HCT116 (cell line): ENCODE results near the gene TUBD1. TPM values are rescaled to one million over a fixed set of nuclear protein-coding genes. Genes with fewer than 3 reads are reported as not detected.

Experiments used
- ATAC-seq: fragments of 200-7000 bp; cut with Tn5 transposase; 2 replicates; pipeline ENCODE4 v1.9.1; 2020; ENCODE audit warnings: mild to moderate bottlenecking, moderate library complexity
- BruUV-seq: library from RNA; stranded (reverse); fragments of 400-500 nt; replicated peaks from 2 replicates; lab custom pipeline; 2021; lab: Mats Ljungman, UMichigan
- CTCF ChIA-PET: fragments of 300-600 bp; sonication (Branson Sonifier 250); formaldehyde crosslinking; loops from one replicate; lab custom pipeline; 2021; ENCODE audit warnings: antibody characterized with exemption; lab: Charles Lee
- POLR2A ChIA-PET: fragments of 300-600, 350-600 bp; sonication (Branson Sonifier 250); formaldehyde crosslinking; loops from one replicate; lab custom pipeline; 2021; ENCODE audit warnings: antibody characterized with exemption; lab: Charles Lee
- RAD21 ChIA-PET, 2 experiments: fragments of 300-600 bp; sonication (Branson Sonifier 250); formaldehyde crosslinking; loops; one replicate each; lab custom pipeline; 2023; ENCODE audit warnings: low total read pairs in 2 of 2; ENCODE audit not compliant: uncharacterized antibody in 2 of 2, unreplicated experiment in 2 of 2, low non-redundant PET in 1 of 2; lab: Charles Lee
- DNase-seq: peaks from one replicate; pipeline ENCODE4 v3.0.0-alpha.2; 2010; ENCODE audit warnings: low read depth, low spot score
- H2AFZ ChIP-seq: fragments of 200-600 bp; shearing (Covaris generic), sonication (generic); 2 replicates; pipeline ENCODE4 v1.6.1; 2017; ENCODE audit warnings: low read depth, mixed run types, mixed read lengths, antibody characterized with exemption, low read length; ENCODE audit not compliant: poor library complexity, severe bottlenecking
- H3K27ac ChIP-seq: 2 replicates; pipeline ENCODE4 v1.5.1; 2012; ENCODE audit warnings: low read depth, low read length
- H3K27me3 ChIP-seq: fragments of 200-600 bp; sonication (generic); 2 replicates; pipeline ENCODE4 v1.6.1; 2016; ENCODE audit warnings: mixed run types, low read length, mixed read lengths; ENCODE audit not compliant: insufficient read depth
- H3K36me3 ChIP-seq, 2 experiments: fragments of 200-500 bp in 1 of 2; fragments of 200-600 bp in 1 of 2; sonication (Bioruptor generic) in 1 of 2; sonication (generic) in 1 of 2; 2 replicates each; pipeline versions ENCODE4 v1.5.1 to v1.6.1; 2014 to 2016; ENCODE audit warnings: low read length in 2 of 2, inconsistent platforms in 1 of 2, mixed read lengths in 1 of 2, mixed run types in 1 of 2; ENCODE audit not compliant: insufficient read depth in 2 of 2, control insufficient read depth in 1 of 2
- H3K4me1 ChIP-seq, 2 experiments: fragments of 200-600 bp in 1 of 2; sonication (generic) in 1 of 2; 2 replicates each; pipeline versions ENCODE4 v1.5.1 to v1.6.1; 2012 to 2017; ENCODE audit warnings: low read length in 2 of 2, inconsistent platforms in 1 of 2, mild to moderate bottlenecking in 1 of 2, mixed read lengths in 1 of 2, mixed run types in 1 of 2, moderate library complexity in 1 of 2; ENCODE audit not compliant: insufficient read depth in 2 of 2, control insufficient read depth in 1 of 2
- H3K4me2 ChIP-seq: fragments of 200-600 bp; sonication (generic); 2 replicates; pipeline ENCODE4 v1.6.1; 2017; ENCODE audit warnings: mixed run types, low read length, mixed read lengths
- H3K4me3 ChIP-seq, 2 experiments: fragments of 200-600 bp in 1 of 2; sonication (generic) in 1 of 2; replicated peaks in 1 of 2; 2 replicates each; pipeline ENCODE4 v1.5.1; 2011 to 2016; ENCODE audit warnings: low read length in 2 of 2, control low read depth in 1 of 2, low read depth in 1 of 2, mild to moderate bottlenecking in 1 of 2, mixed read lengths in 1 of 2, mixed run types in 1 of 2
- H3K79me2 ChIP-seq: fragments of 200-600 bp; sonication (generic); 2 replicates; pipeline ENCODE4 v1.6.1; 2017; ENCODE audit warnings: mild to moderate bottlenecking, mixed run types, low read length, moderate library complexity, mixed read lengths; ENCODE audit not compliant: insufficient read depth
- H3K9ac ChIP-seq: fragments of 200-600 bp; sonication (generic); 2 replicates; pipeline ENCODE4 v1.6.1; 2016; ENCODE audit warnings: low read length, mixed read lengths
- H3K9me2 ChIP-seq: fragments of 200-600 bp; sonication (generic), shearing (Covaris generic); 2 replicates; pipeline ENCODE4 v1.6.1; 2017; ENCODE audit warnings: mixed run types, mild to moderate bottlenecking, moderate library complexity; ENCODE audit not compliant: insufficient read depth
- H3K9me3 ChIP-seq, 2 experiments: fragments of 200-500 bp in 1 of 2; fragments of 200-600 bp in 1 of 2; sonication (Bioruptor generic) in 1 of 2; sonication (generic) in 1 of 2; 2 replicates each; pipeline ENCODE4 v1.6.1; 2014 to 2017; ENCODE audit warnings: low read length in 2 of 2, mixed read lengths in 2 of 2, inconsistent platforms in 1 of 2, low read depth in 1 of 2, mild to moderate bottlenecking in 1 of 2, mixed run types in 1 of 2, moderate library complexity in 1 of 2; ENCODE audit not compliant: control insufficient read depth in 1 of 2, insufficient read depth in 1 of 2
- H4K20me1 ChIP-seq: fragments of 200-600 bp; sonication (generic), shearing (Covaris generic); 2 replicates; pipeline ENCODE4 v1.6.1; 2017; ENCODE audit warnings: mixed run types, mild to moderate bottlenecking, moderate library complexity; ENCODE audit not compliant: insufficient read depth
- EZH2 ChIP-seq: fragments of 200-600 bp; sonication (generic); IDR thresholded peaks from 2 replicates; pipeline ENCODE4 v1.6.1; 2017; ENCODE audit warnings: antibody characterized with exemption, mixed run types
- FOSL1 ChIP-seq: IDR thresholded peaks from 2 replicates; pipeline ENCODE4 v1.6.1; 2012; ENCODE audit warnings: low read depth
- POLR2A ChIP-seq: IDR thresholded peaks from 2 replicates; pipeline ENCODE4 v1.7.0; 2011; ENCODE audit warnings: borderline replicate concordance; ENCODE audit not compliant: insufficient read depth, insufficient read length; ENCODE audit errors: extremely low read depth
- POLR2AphosphoS5 ChIP-seq: IDR thresholded peaks from 2 replicates; pipeline ENCODE4 v1.6.1; 2011; ENCODE audit warnings: mild to moderate bottlenecking, low read depth, low read length, moderate library complexity
- RAD21 ChIP-seq: IDR thresholded peaks from 2 replicates; pipeline ENCODE4 v1.6.1; 2012; ENCODE audit warnings: low read depth, mild to moderate bottlenecking
- SP1 ChIP-seq: IDR thresholded peaks from 2 replicates; pipeline ENCODE4 v1.6.1; 2012; ENCODE audit warnings: low read depth
- SRF ChIP-seq: IDR thresholded peaks from 2 replicates; pipeline ENCODE4 v1.6.1; 2012; ENCODE audit warnings: low read depth
- ZFX ChIP-seq: fragments of 450-650 bp; IDR thresholded peaks from 2 replicates; pipeline ENCODE4 v1.6.1; 2017
- ZNF274 ChIP-seq: fragments of 200-500 bp; sonication (Bioruptor generic); IDR thresholded peaks from 2 replicates; pipeline ENCODE4 v1.6.1; 2014; ENCODE audit warnings: mild to moderate bottlenecking, low read depth, low read length, inconsistent platforms
- intact Hi-C: fragments of 100-400 bp; cut with micrococcal nuclease; formaldehyde crosslinking; loops from 2 replicates; pipeline ENCODE4 v1.10.0; 2022
- total RNA-seq: library from RNA; stranded (reverse); gene quantifications from one replicate; pipeline ENCODE4 v1.2.1, GENCODE V29; 2021; ENCODE audit not compliant: unreplicated experiment
- TF ChIP-seq, protein P1 (sequence below): IDR thresholded peaks from 2 replicates; pipeline ENCODE4 v1.6.1; 2011; ENCODE audit warnings: mild to moderate bottlenecking, low read length, moderate library complexity; ENCODE audit not compliant: insufficient replicate concordance; ENCODE audit errors: extremely low read depth
- TF ChIP-seq, protein P2 (sequence below): IDR thresholded peaks from 2 replicates; pipeline ENCODE4 v1.6.1; 2012
- TF ChIP-seq, protein P3 (sequence below): IDR thresholded peaks from 2 replicates; pipeline ENCODE4 v1.6.1; 2012

The TUBD1 gene
- total RNA-seq, 1 experiment from 2014 or later: 13.0 TPM

- ChIA-PET POLR2A (interaction anchor here (1.4 to 1.5 kb wide), 2 partner anchors 22 to 34 kb away, joined by 3 to 4 read pairs; no protein-coding TSS in a partner anchor), CTCF (interaction anchor here (1.0 to 2.9 kb wide), 2 partner anchors 22 to 33 kb away, joined by 3 to 15 read pairs; no protein-coding TSS in a partner anchor), RAD21 (no interaction called here)
- Histone ChIP-seq H2AFZ (peak overlapping the region; percentile 27), H3K4me1 (peaks cover 13 to 30% of the 10 kb centered on the region in 2 experiments), H3K79me2 (peaks cover 74% of the 10 kb centered on the region), H3K27ac (peak overlapping the region; percentile 60), H3K4me2 (peak overlapping the region; percentile 84), H4K20me1 (peaks cover 5% of the 10 kb centered on the region; the same call in 1 of the 2 replicates), H3K9me3 (no peaks in the 10 kb centered on the region), H3K9me2 (no peaks in the 10 kb centered on the region), H3K36me3 (peaks cover 5 to 11% of the 10 kb centered on the region in 2 experiments; a peak in 2 of 4 replicates), H3K27me3 (no peaks in the 10 kb centered on the region), H3K4me3 (peak overlapping the region; percentile 83 to 84), H3K9ac (peak overlapping the region; percentile 87)
- TF ChIP-seq ZFX (no peak), POLR2AphosphoS5 (peak; percentile 73; the same call in 1 of the 2 replicates), EZH2 (no peak), RAD21 (no peak), SP1 (no peak), ZNF274 (no peak), FOSL1 (no peak), SRF (no peak), POLR2A (peak; percentile 85)
- TF ChIP-seq, protein P1, sequence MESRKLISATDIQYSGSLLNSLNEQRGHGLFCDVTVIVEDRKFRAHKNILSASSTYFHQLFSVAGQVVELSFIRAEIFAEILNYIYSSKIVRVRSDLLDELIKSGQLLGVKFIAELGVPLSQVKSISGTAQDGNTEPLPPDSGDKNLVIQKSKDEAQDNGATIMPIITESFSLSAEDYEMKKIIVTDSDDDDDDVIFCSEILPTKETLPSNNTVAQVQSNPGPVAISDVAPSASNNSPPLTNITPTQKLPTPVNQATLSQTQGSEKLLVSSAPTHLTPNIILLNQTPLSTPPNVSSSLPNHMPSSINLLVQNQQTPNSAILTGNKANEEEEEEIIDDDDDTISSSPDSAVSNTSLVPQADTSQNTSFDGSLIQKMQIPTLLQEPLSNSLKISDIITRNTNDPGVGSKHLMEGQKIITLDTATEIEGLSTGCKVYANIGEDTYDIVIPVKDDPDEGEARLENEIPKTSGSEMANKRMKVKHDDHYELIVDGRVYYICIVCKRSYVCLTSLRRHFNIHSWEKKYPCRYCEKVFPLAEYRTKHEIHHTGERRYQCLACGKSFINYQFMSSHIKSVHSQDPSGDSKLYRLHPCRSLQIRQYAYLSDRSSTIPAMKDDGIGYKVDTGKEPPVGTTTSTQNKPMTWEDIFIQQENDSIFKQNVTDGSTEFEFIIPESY: peak; percentile 22
- TF ChIP-seq, protein P2, sequence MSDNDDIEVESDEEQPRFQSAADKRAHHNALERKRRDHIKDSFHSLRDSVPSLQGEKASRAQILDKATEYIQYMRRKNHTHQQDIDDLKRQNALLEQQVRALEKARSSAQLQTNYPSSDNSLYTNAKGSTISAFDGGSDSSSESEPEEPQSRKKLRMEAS: no peak; the same call in 1 of the 2 replicates
- TF ChIP-seq, protein P3, sequence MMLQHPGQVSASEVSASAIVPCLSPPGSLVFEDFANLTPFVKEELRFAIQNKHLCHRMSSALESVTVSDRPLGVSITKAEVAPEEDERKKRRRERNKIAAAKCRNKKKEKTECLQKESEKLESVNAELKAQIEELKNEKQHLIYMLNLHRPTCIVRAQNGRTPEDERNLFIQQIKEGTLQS: no peak
- TSS peak; percentile 89 for BruUV-seq
- ATAC-seq (peak; percentile 76), DNase-seq (no peak)
- intact Hi-C loops: no loop called here
Measured at GRCh38 chr17:59892251-59892923, 356 bp downstream of the TUBD1 start.
